GM21619 (cell line): ENCODE data around the gene B3GALT6.
A peak's percentile ranks its signal among the peaks of the same experiment; 100 is the strongest.

ENCODE experiments used
- ATAC-seq: cut with Tn5 transposase; IDR thresholded peaks from one replicate; pipeline ENCODE4 v1.9.1; 2021; ENCODE audit not compliant: unreplicated experiment

B3GALT6 gene

GRCh38 chr1:1230656-1231399 is 1.2 kb upstream of the B3GALT6 start:
- ATAC-seq = no peak

GRCh38 chr1:1231400-1232207 is 433 bp upstream of the B3GALT6 start, which contains the start of gene SDF4:
Gene SDF4, minus strand, starts transcription at chr1:1232001. Its CDS starts 3,229 bp downstream, at chr1:1228772.
- ATAC-seq = peak; percentile 84

- ATAC-seq = no peak
These were observed 944 bp downstream of the B3GALT6 start for GRCh38 chr1:1232796-1233566.

GRCh38 chr1:1233567-1233892 is 1.5 kb downstream of the B3GALT6 start:
- ATAC-seq = no peak

GRCh38 chr1:1234180-1234808 is 2.3 kb downstream of the B3GALT6 start:
- no peak for ATAC-seq

GRCh38 chr1:1235016-1235744 is 3.1 kb downstream of the B3GALT6 start:
- ATAC-seq = no peak

- ATAC-seq = no peak
These were observed 4.2 kb downstream of the B3GALT6 start for GRCh38 chr1:1236176-1236763.

- no peak for ATAC-seq
These were observed 5.2 kb downstream of the B3GALT6 start for GRCh38 chr1:1236945-1237873.

GRCh38 chr1:1237874-1238701 is 6.1 kb downstream of the B3GALT6 start:
- ATAC-seq = no peak

- ATAC-seq = no peak
These were observed 6.7 kb downstream of the B3GALT6 start for GRCh38 chr1:1238702-1239178.

GRCh38 chr1:1239227-1239613 is 7.2 kb downstream of the B3GALT6 start:
- no peak for ATAC-seq

GRCh38 chr1:1239614-1240347 is 7.7 kb downstream of the B3GALT6 start:
- no peak for ATAC-seq

- no peak for ATAC-seq
These were observed 8.3 kb downstream of the B3GALT6 start for GRCh38 chr1:1240348-1240732.

- ATAC-seq = no peak
These were observed 9.0 kb downstream of the B3GALT6 start for GRCh38 chr1:1240822-1241587.

- no peak for ATAC-seq
These were observed 9.7 kb downstream of the B3GALT6 start for GRCh38 chr1:1241588-1242219.
